ENCODE data around the gene SMIM7.
A peak's percentile ranks its signal among the peaks of the same experiment; 100 is the strongest.

GRCh38 chr19:16659832-16660708 lies at the start of gene SMIM7:
- TF ChIP-seq CTCF (IDR thresholded peaks at IDR 0.05; ENCODE audit: low read depth, low read length, poor library complexity, severe bottlenecking), result peak; percentile 49
- no peak for TF ChIP-seq EZH2phosphoT487 (IDR thresholded peaks at IDR 0.05; ENCODE audit: borderline replicate concordance, low read length)
